K562 (cell line): ENCODE measurements around the gene DESI1. TPM values are rescaled to one million over a fixed set of nuclear protein-coding genes. Genes with fewer than 3 reads are reported as not detected.

ENCODE experiments used
- EP300 ChIP-seq: IDR thresholded peaks from 2 replicates; pipeline ENCODE4 v1.6.1; 2012; ENCODE audit warnings: low read length, improper control_type of control experiment
- FOXM1 ChIP-seq, 2 experiments: fragments of 450-650 bp in 1 of 2; sonication (generic) in 1 of 2; formaldehyde crosslinking in 1 of 2; IDR thresholded peaks; 2 replicates each; pipeline versions ENCODE4 v1.6.1 to v1.9.0; 2017 to 2022; ENCODE audit warnings: low read depth in 2 of 2, mild to moderate bottlenecking in 2 of 2, missing genetic modification reagents in 1 of 2, moderate library complexity in 1 of 2
- HDAC6 ChIP-seq: IDR thresholded peaks from 2 replicates; pipeline ENCODE4 v1.6.1; 2012; ENCODE audit warnings: low read depth, mild to moderate bottlenecking, control low read depth, inconsistent platforms, low read length, moderate library complexity
- MYBL2 ChIP-seq, 2 experiments: fragments of 450-650 bp in 1 of 2; sonication (generic) in 1 of 2; formaldehyde crosslinking in 1 of 2; IDR thresholded peaks; 2 replicates each; pipeline versions ENCODE4 v1.6.1 to v1.8.1; 2017 to 2022; ENCODE audit warnings: borderline replicate concordance in 1 of 2, inconsistent platforms in 1 of 2, low read depth in 1 of 2, mild to moderate bottlenecking in 1 of 2, missing genetic modification reagents in 1 of 2, moderate library complexity in 1 of 2
- polyA plus RNA-seq, 8 experiments: library from polyadenylated mRNA; depleted of rRNA in 4 of 8; stranded (reverse) in 5 of 8; unstranded in 3 of 8; fragments of >200 nt; fragmentation: Nextera tagmentation in 2 of 8; fragmentation: Illumina TruSeq in 1 of 8; extraction: Ambion mirVana in 2 of 8; extraction: Trizol in 1 of 8; gene quantifications; 2 replicates each; pipeline versions ENCODE4 v1.2.1 to v1.2.3, GENCODE V29; 2011 to 2014; ENCODE audit warnings: inconsistent platforms in 1 of 8, missing spikeins in 1 of 8
- total RNA-seq, 7 experiments: library from RNA; depleted of rRNA in 6 of 7; stranded (reverse); fragments of >200 nt in 6 of 7; fragmentation: Illumina TruSeq in 2 of 7; extraction: Trizol in 2 of 7; gene quantifications; 2 replicates each; pipeline versions ENCODE4 v1.2.1 to v1.2.3, GENCODE V29; 2011 to 2021; ENCODE audit warnings: low replicate concordance in 1 of 7
- TF ChIP-seq, protein P1 (sequence below), 2 experiments: fragments of 450-650 bp; IDR thresholded peaks; 2 replicates each; pipeline ENCODE4 v1.6.1; 2016; ENCODE audit warnings: mild to moderate bottlenecking in 2 of 2, borderline replicate concordance in 1 of 2, low read depth in 1 of 2, moderate library complexity in 1 of 2
- TF ChIP-seq, protein P2 (sequence below): fragments of 250-450 bp; sonication (Bioruptor Pico); IDR thresholded peaks from 2 replicates; pipeline ENCODE4 v1.8.0; 2021; ENCODE audit warnings: moderate library complexity, mild to moderate bottlenecking, inconsistent platforms
- TF ChIP-seq, protein P3 (sequence below): fragments of 200-800 bp; sonication (Bioruptor generic); IDR thresholded peaks from 2 replicates; pipeline ENCODE4 v1.6.1; 2016; ENCODE audit warnings: missing genetic modification characterization, missing compliant biosample characterization
- TF ChIP-seq, protein P4 (sequence below), 3 experiments: fragments of 200-800 bp in 1 of 3; fragments of 250-450 bp in 1 of 3; fragments of 450-650 bp in 1 of 3; sonication (Bioruptor Pico) in 1 of 3; sonication (Bioruptor generic) in 1 of 3; formaldehyde crosslinking in 1 of 3; IDR thresholded peaks; 2 replicates each; pipeline versions ENCODE4 v1.6.1 to v1.8.0; 2016 to 2022; ENCODE audit warnings: mild to moderate bottlenecking in 2 of 3, missing genetic modification characterization in 2 of 3, missing compliant biosample characterization in 1 of 3, moderate library complexity in 1 of 3

The DESI1 gene
- total and polyA plus RNA-seq, 9 of the 15 experiments (the other 6 are each of a cell fraction or from before 2014, with no cell fraction given), result 7.2 to 45.9 (median 29.8) TPM

DNA sequence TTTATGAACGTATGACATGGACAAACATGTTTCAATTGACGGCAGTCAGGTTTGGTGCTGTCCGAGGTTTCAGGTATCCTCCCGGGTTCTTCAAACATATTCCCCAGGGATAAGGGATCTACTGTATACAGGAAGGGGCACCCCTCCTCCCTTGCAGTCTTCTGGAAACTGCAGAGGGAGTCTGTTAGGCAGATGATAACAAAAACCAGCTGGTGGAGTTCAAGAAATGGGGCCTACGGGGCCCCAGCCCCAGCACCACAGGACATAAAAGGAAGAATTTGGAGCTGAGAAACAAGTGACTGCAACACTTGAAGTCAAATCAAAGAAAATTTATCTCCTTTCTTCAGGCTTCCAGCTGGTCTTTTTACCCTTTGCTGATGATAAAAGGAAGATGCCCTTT lies 35.7 kb upstream of the DESI1 start (continued):
- TF ChIP-seq MYBL2 (IDR thresholded peaks at IDR 0.05; ENCODE audit: low read depth) (no peak), MYBL2 (CRISPR knock-in tag; IDR thresholded peaks at IDR 0.05; ENCODE audit: borderline replicate concordance) (no peak), HDAC6 (no peak), FOXM1 (IDR thresholded peaks at IDR 0.05; ENCODE audit: low read depth) (no peak), FOXM1 (CRISPR knock-in tag; IDR thresholded peaks at IDR 0.05; ENCODE audit: low read depth) (no peak), EP300 (no peak)
- TF ChIP-seq, protein P1, sequence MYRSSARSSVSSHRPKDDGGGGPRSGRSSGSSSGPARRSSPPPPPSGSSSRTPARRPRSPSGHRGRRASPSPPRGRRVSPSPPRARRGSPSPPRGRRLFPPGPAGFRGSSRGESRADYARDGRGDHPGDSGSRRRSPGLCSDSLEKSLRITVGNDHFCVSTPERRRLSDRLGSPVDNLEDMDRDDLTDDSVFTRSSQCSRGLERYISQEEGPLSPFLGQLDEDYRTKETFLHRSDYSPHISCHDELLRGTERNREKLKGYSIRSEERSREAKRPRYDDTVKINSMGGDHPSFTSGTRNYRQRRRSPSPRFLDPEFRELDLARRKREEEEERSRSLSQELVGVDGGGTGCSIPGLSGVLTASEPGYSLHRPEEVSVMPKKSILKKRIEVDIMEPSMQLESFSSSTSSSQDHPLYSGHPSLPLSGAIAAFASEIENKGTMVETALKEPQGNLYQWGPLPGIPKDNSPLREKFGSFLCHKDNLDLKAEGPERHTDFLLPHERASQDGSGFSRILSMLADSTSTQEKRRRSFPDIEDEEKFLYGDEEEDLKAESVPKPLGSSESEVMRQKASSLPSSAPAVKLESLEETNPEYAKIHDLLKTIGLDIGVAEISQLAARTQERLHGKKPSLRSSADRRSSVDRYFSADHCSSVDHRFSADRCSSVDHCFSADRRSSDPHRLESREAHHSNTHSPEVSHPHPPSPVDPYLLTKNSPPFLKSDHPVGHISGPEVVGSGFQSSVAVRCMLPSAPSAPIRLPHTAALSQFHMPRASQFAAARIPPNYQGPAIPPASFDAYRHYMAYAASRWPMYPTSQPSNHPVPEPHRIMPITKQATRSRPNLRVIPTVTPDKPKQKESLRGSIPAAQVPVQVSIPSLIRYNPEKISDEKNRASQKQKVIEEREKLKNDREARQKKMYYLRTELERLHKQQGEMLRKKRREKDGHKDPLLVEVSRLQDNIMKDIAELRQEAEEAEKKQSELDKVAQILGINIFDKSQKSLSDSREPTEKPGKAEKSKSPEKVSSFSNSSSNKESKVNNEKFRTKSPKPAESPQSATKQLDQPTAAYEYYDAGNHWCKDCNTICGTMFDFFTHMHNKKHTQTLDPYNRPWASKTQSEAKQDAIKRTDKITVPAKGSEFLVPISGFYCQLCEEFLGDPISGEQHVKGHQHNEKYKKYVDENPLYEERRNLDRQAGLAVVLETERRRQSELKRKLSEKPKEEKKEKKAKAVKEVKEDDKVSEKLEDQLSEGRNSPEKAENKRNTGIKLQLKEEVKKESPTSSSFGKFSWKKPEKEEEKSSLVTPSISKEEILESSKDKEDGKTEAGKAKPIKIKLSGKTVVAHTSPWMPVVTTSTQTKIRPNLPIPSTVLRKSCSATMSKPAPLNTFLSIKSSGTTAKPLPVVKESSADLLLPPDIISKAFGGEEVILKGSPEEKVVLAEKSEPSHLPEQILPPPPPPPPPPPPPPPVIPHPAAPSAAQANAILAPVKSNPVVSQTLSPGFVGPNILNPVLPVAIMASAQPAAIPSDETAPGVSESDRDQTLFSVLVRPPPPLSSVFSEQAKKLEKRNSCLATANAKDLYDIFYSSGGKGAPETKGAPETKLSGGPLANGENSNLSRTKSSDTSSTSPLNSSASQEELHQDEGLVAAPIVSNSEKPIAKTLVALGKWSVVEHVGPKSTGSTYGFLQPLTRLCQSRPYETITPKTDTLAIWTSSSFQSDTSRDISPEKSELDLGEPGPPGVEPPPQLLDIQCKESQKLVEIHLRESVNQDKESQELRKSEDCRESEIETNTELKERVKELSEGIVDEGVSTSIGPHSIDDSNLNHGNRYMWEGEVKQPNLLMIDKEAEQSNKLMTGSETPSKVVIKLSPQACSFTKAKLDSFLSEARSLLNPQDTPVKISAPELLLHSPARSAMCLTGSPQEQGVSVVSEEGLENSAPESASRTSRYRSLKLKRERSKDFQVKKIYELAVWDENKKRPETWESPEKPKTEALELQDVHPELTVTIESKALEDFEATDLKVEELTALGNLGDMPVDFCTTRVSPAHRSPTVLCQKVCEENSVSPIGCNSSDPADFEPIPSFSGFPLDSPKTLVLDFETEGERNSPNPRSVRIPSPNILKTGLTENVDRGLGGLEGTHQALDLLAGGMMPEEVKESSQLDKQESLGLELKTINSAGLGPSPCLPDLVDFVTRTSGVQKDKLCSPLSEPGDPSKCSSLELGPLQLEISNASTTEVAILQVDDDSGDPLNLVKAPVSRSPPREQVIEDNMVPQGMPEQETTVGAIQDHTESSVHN (IDR thresholded peaks at IDR 0.05; ENCODE audit: borderline replicate concordance in 1 of 2, low read depth in 1 of 2), result no peak
- TF ChIP-seq, protein P2, sequence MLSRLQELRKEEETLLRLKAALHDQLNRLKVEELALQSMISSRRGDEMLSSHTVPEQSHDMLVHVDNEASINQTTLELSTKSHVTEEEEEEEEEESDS, result no peak
- TF ChIP-seq, protein P3, sequence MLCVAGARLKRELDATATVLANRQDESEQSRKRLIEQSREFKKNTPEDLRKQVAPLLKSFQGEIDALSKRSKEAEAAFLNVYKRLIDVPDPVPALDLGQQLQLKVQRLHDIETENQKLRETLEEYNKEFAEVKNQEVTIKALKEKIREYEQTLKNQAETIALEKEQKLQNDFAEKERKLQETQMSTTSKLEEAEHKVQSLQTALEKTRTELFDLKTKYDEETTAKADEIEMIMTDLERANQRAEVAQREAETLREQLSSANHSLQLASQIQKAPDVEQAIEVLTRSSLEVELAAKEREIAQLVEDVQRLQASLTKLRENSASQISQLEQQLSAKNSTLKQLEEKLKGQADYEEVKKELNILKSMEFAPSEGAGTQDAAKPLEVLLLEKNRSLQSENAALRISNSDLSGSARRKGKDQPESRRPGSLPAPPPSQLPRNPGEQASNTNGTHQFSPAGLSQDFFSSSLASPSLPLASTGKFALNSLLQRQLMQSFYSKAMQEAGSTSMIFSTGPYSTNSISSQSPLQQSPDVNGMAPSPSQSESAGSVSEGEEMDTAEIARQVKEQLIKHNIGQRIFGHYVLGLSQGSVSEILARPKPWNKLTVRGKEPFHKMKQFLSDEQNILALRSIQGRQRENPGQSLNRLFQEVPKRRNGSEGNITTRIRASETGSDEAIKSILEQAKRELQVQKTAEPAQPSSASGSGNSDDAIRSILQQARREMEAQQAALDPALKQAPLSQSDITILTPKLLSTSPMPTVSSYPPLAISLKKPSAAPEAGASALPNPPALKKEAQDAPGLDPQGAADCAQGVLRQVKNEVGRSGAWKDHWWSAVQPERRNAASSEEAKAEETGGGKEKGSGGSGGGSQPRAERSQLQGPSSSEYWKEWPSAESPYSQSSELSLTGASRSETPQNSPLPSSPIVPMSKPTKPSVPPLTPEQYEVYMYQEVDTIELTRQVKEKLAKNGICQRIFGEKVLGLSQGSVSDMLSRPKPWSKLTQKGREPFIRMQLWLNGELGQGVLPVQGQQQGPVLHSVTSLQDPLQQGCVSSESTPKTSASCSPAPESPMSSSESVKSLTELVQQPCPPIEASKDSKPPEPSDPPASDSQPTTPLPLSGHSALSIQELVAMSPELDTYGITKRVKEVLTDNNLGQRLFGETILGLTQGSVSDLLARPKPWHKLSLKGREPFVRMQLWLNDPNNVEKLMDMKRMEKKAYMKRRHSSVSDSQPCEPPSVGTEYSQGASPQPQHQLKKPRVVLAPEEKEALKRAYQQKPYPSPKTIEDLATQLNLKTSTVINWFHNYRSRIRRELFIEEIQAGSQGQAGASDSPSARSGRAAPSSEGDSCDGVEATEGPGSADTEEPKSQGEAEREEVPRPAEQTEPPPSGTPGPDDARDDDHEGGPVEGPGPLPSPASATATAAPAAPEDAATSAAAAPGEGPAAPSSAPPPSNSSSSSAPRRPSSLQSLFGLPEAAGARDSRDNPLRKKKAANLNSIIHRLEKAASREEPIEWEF, result no peak
- TF ChIP-seq, protein P4, sequence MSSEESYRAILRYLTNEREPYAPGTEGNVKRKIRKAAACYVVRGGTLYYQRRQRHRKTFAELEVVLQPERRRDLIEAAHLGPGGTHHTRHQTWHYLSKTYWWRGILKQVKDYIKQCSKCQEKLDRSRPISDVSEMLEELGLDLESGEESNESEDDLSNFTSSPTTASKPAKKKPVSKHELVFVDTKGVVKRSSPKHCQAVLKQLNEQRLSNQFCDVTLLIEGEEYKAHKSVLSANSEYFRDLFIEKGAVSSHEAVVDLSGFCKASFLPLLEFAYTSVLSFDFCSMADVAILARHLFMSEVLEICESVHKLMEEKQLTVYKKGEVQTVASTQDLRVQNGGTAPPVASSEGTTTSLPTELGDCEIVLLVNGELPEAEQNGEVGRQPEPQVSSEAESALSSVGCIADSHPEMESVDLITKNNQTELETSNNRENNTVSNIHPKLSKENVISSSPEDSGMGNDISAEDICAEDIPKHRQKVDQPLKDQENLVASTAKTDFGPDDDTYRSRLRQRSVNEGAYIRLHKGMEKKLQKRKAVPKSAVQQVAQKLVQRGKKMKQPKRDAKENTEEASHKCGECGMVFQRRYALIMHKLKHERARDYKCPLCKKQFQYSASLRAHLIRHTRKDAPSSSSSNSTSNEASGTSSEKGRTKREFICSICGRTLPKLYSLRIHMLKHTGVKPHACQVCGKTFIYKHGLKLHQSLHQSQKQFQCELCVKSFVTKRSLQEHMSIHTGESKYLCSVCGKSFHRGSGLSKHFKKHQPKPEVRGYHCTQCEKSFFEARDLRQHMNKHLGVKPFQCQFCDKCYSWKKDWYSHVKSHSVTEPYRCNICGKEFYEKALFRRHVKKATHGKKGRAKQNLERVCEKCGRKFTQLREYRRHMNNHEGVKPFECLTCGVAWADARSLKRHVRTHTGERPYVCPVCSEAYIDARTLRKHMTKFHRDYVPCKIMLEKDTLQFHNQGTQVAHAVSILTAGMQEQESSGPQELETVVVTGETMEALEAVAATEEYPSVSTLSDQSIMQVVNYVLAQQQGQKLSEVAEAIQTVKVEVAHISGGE (CRISPR knock-in tag; IDR thresholded peaks at IDR 0.05), result 0 out of 6 replicates have a peak, but pooled peaks of 1 of the 3 experiments have one; percentile 44
